Right lobe of liver (tissue), 6 donors: Measurements from ENCODE around the gene SKA1. TPM values are rescaled to one million over a fixed set of nuclear protein-coding genes. Genes with fewer than 3 reads are reported as not detected.

Source experiments
- ATAC-seq, 4 donors: fragments of 200-7000 bp; cut with Tn5 transposase; one replicate each; pipeline ENCODE4 v1.9.1; 2020; ENCODE audit warnings: mild to moderate bottlenecking in 4 of 4, moderate library complexity in 4 of 4
- DNase-seq, 3 donors: peaks; one replicate each; pipeline ENCODE4 v3.0.0-alpha.2; 2020
- H3K27ac ChIP-seq, 3 donors: fragments of 200-600 bp; one replicate each; pipeline ENCODE4 v1.8.0; 2022
- H3K27me3 ChIP-seq, 2 donors: fragments of 200-600 bp; one replicate each; pipeline ENCODE4 v1.8.0; 2022
- H3K36me3 ChIP-seq, 4 donors: fragments of 200-600 bp; sonication (generic) in 1 of 4; one replicate each; pipeline versions ENCODE4 v1.5.1 to v1.8.0; 2017 to 2022; ENCODE audit warnings: control low read depth in 1 of 4
- H3K4me1 ChIP-seq, 4 donors: fragments of 200-600 bp; sonication (generic) in 1 of 4; one replicate each; pipeline versions ENCODE4 v1.5.1 to v1.8.0; 2017 to 2022; ENCODE audit warnings: control low read depth in 1 of 4
- H3K4me3 ChIP-seq, 3 donors: fragments of 200-600 bp; one replicate each; pipeline ENCODE4 v1.8.0; 2022
- H3K9me3 ChIP-seq, 4 donors: fragments of 200-600 bp; sonication (generic) in 1 of 4; one replicate each; pipeline versions ENCODE4 v1.5.1 to v1.8.0; 2017 to 2022; ENCODE audit warnings: control low read depth in 1 of 4
- POLR2A ChIP-seq: fragments of 450-650 bp; IDR thresholded peaks from one replicate; pipeline ENCODE4 v1.6.1; 2017; ENCODE audit warnings: antibody characterized with exemption, mild to moderate bottlenecking
- WGBS: methylation state at CpG from one replicate; pipeline ENCODE4 v1.1.6; 2018; ENCODE audit warnings: low coverage, low lambda C conversion rate; ENCODE audit not compliant: insufficient coverage; ENCODE audit errors: missing lambda C conversion rate; 5-methylcytosine and 5-hydroxymethylcytosine counted together
- intact Hi-C, 2 donors: fragments of 100-400 bp; cut with DNase I; formaldehyde crosslinking; loops; one replicate each; pipeline versions ENCODE4 v1.11.2 to v1.14.1; 2022
- total RNA-seq, 6 experiments: library from RNA; depleted of rRNA in 2 of 6; stranded (reverse); fragments of >200 nt in 2 of 6; fragmentation: NEBNext Ultra II Directional in 3 of 6; extraction: Animal tissue kit (Norgen Biotek cat#: 25700) in 3 of 6; gene quantifications; one replicate each; pipeline versions ENCODE4 v1.1.0 to v1.2.4, GENCODE V29; 2016 to 2023
- TF ChIP-seq, protein P1 (sequence below), 4 donors: fragments of 200-600 bp in 3 of 4; fragments of 450-650 bp in 1 of 4; IDR thresholded peaks; one replicate each; pipeline versions ENCODE4 v1.5.1 to v1.8.0; 2016 to 2022; ENCODE audit warnings: antibody characterized with exemption in 4 of 4, mild to moderate bottlenecking in 2 of 4
- donor health status: DM: no; HTN: yes; CAD: no.
- donor health status: DM: no; HTN: no; CAD: no.
- donor health status: DM: no; HTN: no; CAD: no.
- donor health status: DM: no; HTN: yes; CAD: no.
- donor health status: DM: no; HTN: yes; CAD: no.

SKA1 gene
- total RNA-seq, 6 experiments from 2014 or later = 0.15 to 1.5 (median 0.75) TPM; not detected in 1

- Histone ChIP-seq H3K9me3 (no peaks in the 10 kb centered on the region), H3K27me3 (no peaks in the 10 kb centered on the region), H3K4me1 (peaks cover 0 to 12% (median 3%) of the 10 kb centered on the region in 4 donors), H3K36me3 (no peaks in the 10 kb centered on the region), H3K4me3 (no peak overlapping the region), H3K27ac (no peak overlapping the region)
- 84% methylated on average over 4 of the region's 5 CpGs for WGBS
- ATAC-seq (no peak), DNase-seq (no peak)
- TF ChIP-seq POLR2A = no peak
- TF ChIP-seq, protein P1, sequence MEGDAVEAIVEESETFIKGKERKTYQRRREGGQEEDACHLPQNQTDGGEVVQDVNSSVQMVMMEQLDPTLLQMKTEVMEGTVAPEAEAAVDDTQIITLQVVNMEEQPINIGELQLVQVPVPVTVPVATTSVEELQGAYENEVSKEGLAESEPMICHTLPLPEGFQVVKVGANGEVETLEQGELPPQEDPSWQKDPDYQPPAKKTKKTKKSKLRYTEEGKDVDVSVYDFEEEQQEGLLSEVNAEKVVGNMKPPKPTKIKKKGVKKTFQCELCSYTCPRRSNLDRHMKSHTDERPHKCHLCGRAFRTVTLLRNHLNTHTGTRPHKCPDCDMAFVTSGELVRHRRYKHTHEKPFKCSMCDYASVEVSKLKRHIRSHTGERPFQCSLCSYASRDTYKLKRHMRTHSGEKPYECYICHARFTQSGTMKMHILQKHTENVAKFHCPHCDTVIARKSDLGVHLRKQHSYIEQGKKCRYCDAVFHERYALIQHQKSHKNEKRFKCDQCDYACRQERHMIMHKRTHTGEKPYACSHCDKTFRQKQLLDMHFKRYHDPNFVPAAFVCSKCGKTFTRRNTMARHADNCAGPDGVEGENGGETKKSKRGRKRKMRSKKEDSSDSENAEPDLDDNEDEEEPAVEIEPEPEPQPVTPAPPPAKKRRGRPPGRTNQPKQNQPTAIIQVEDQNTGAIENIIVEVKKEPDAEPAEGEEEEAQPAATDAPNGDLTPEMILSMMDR (IDR thresholded peaks at IDR 0.05) = no peak
- intact Hi-C loops = no loop called here
These were observed 2.4 kb downstream of the SKA1 start for GRCh38 chr18:50377061-50377798.

- Histone ChIP-seq H3K36me3 (no peaks in the 10 kb centered on the region), H3K9me3 (no peaks in the 10 kb centered on the region), H3K27me3 (no peaks in the 10 kb centered on the region), H3K4me1 (no peaks in the 10 kb centered on the region), H3K4me3 (no peak overlapping the region), H3K27ac (no peak overlapping the region)
- 86% methylated on average over 2 of the region's 2 CpGs for WGBS
- TF ChIP-seq, protein P1 (IDR thresholded peaks at IDR 0.05) = no peak
- TF ChIP-seq POLR2A = no peak
- DNase-seq (no peak), ATAC-seq (no peak)
- intact Hi-C loops = no loop called here
These were observed 14.1 kb downstream of the SKA1 start for GRCh38 chr18:50388988-50389387.

DNA sequence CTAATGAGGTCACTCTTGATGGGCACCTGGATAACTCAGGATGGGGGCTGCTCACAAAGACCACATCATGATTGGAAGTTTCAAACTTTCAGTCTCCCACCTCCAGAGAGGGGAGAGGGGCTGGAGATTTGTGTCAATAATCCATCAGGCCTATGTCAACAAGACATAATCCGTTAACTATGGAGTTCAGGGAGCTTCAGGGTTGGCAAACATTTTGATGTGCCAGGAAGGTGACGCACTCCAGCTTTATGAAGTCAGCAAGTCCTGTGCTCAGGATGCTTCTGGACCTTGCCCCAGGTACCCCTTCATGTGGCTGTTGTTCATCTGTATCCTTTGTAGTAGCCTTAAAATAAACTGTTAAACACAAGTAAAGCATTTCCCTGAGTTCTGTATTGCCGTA is 19.0 kb downstream of the SKA1 start:
- no peak for ATAC-seq
- H3K27ac ChIP-seq = no peak overlapping the region
- 83% methylated on average over 1 of the region's 3 CpGs for WGBS
- H3K27me3 ChIP-seq = no peaks in the 10 kb centered on the region
- no peak for TF ChIP-seq POLR2A
- TF ChIP-seq, protein P1 (IDR thresholded peaks at IDR 0.05) = no peak
- H3K36me3 ChIP-seq = no peaks in the 10 kb centered on the region
- H3K9me3 ChIP-seq = no peaks in the 10 kb centered on the region
- DNase-seq = no peak
- no peak overlapping the region for H3K4me3 ChIP-seq
- intact Hi-C loops = no loop called here
- no peaks in the 10 kb centered on the region for H3K4me1 ChIP-seq

DNA sequence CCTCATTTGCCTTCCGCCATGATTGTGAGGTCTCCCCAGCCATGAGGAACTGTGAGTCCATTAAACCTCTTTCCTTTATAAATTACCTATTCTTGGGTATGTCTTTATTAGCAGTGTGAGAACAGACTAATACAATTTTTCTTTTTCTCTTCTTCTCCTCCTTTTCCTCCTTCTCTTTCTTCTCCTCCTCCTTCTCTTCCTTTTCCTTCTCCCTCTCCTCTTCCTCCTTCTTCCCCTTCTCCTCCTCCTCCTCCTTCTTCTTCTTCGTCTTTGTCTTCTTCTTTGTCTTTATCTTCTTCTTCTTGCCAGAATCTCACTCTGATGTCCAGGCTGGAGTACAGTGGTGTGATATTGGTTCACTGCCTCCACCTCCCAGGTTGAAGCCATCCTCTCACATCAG is 20.2 kb downstream of the SKA1 start:
- intact Hi-C loops = no loop called here
- Histone ChIP-seq H3K4me3 (no peak overlapping the region), H3K27ac (no peak overlapping the region), H3K4me1 (no peaks in the 10 kb centered on the region), H3K36me3 (no peaks in the 10 kb centered on the region), H3K27me3 (no peaks in the 10 kb centered on the region), H3K9me3 (no peaks in the 10 kb centered on the region)
- DNase-seq (no peak), ATAC-seq (no peak)
- TF ChIP-seq, protein P1 (IDR thresholded peaks at IDR 0.05) = no peak
- no peak for TF ChIP-seq POLR2A
- 85% methylated on average over 2 of the region's 2 CpGs for WGBS
